Measurements from ENCODE around the gene GPR15. TPM values are rescaled to one million over a fixed set of nuclear protein-coding genes. Genes with fewer than 3 reads are reported as not detected.
A peak's percentile ranks its signal among the peaks of the same experiment; 100 is the strongest.

The GPR15 gene
- polyA plus RNA-seq, 1 donor from 2014 or later: not detected

- peaks cover 28% of the 10 kb centered on the region for H3K79me2 ChIP-seq (replicated peaks; ENCODE audit: insufficient read depth, low read length)
- no peak overlapping the region for H3K4me3 ChIP-seq (ENCODE audit: low read length)
- H3K9ac ChIP-seq (ENCODE audit: low read length): no peak overlapping the region
- no peaks in the 10 kb centered on the region for H3K9me3 ChIP-seq (ENCODE audit: low read length)
- H3K9me2 ChIP-seq (ENCODE audit: insufficient read depth, low read length): no peaks in the 10 kb centered on the region
- H3K27ac ChIP-seq (ENCODE audit: low read length): no peak overlapping the region
- H4K20me1 ChIP-seq (ENCODE audit: insufficient read depth): no peaks in the 10 kb centered on the region
- H3K36me3 ChIP-seq (ENCODE audit: insufficient read depth, low read length): peaks cover 14% of the 10 kb centered on the region
- no peaks in the 10 kb centered on the region for H3F3A ChIP-seq (ENCODE audit: insufficient read depth, low read length, poor library complexity, severe bottlenecking)
- no peak overlapping the region for H3K4me2 ChIP-seq (ENCODE audit: low read length)
- TF ChIP-seq CTCF (IDR thresholded peaks at IDR 0.05; ENCODE audit: poor library complexity, severe bottlenecking) (no peak), TAF1 (IDR thresholded peaks at IDR 0.05; ENCODE audit: low read depth) (no peak), MXI1 (conservative IDR thresholded peaks at IDR 0.05; ENCODE audit: poor library complexity, severe bottlenecking) (no peak), RAD21 (conservative IDR thresholded peaks at IDR 0.05) (no peak), EP300 (conservative IDR thresholded peaks at IDR 0.05; ENCODE audit: poor library complexity, severe bottlenecking) (no peak), EZH2 (IDR thresholded peaks at IDR 0.05; ENCODE audit: borderline replicate concordance, insufficient read depth, low read length, poor library complexity, severe bottlenecking) (no peak), SMC3 (conservative IDR thresholded peaks at IDR 0.05; ENCODE audit: poor library complexity) (no peak), REST (IDR thresholded peaks at IDR 0.05; ENCODE audit: borderline replicate concordance) (no peak), POLR2AphosphoS5 (IDR thresholded peaks at IDR 0.05) (no peak)
- H2AFZ ChIP-seq (ENCODE audit: low read depth, low read length): no peak overlapping the region
- no peaks in the 10 kb centered on the region for H3K27me3 ChIP-seq (ENCODE audit: insufficient read depth, low read depth, low read length)
Observed at GRCh38 chr3:98519351-98519750, 12.4 kb upstream of the GPR15 start.

GRCh38 chr3:98521897-98522543 is 9.8 kb upstream of the GPR15 start:
- Histone ChIP-seq H3K4me3 (ENCODE audit: low read length) (peak overlapping the region; percentile 87), H3K9me3 (ENCODE audit: low read length) (no peaks in the 10 kb centered on the region), H3K79me2 (replicated peaks; ENCODE audit: insufficient read depth, low read length) (peaks cover 28% of the 10 kb centered on the region), H3K36me3 (ENCODE audit: insufficient read depth, low read length) (peaks cover 14% of the 10 kb centered on the region), H4K20me1 (ENCODE audit: insufficient read depth) (no peaks in the 10 kb centered on the region), H3F3A (ENCODE audit: insufficient read depth, low read length, poor library complexity, severe bottlenecking) (no peaks in the 10 kb centered on the region), H3K9ac (ENCODE audit: low read length) (peak overlapping the region; percentile 79), H2AFZ (ENCODE audit: low read depth, low read length) (peak overlapping the region; percentile 71), H3K4me2 (ENCODE audit: low read length) (peak overlapping the region; percentile 77), H3K27me3 (ENCODE audit: insufficient read depth, low read depth, low read length) (no peaks in the 10 kb centered on the region), H3K27ac (ENCODE audit: low read length) (peak overlapping the region; percentile 65), H3K9me2 (ENCODE audit: insufficient read depth, low read length) (no peaks in the 10 kb centered on the region)
- TF ChIP-seq EP300 (conservative IDR thresholded peaks at IDR 0.05; ENCODE audit: poor library complexity, severe bottlenecking) (no peak), REST (IDR thresholded peaks at IDR 0.05; ENCODE audit: borderline replicate concordance) (no peak), MXI1 (conservative IDR thresholded peaks at IDR 0.05; ENCODE audit: poor library complexity, severe bottlenecking) (peak; percentile 55), POLR2AphosphoS5 (IDR thresholded peaks at IDR 0.05) (no peak), CTCF (IDR thresholded peaks at IDR 0.05; ENCODE audit: poor library complexity, severe bottlenecking) (no peak), EZH2 (IDR thresholded peaks at IDR 0.05; ENCODE audit: borderline replicate concordance, insufficient read depth, low read length, poor library complexity, severe bottlenecking) (no peak), RAD21 (conservative IDR thresholded peaks at IDR 0.05) (no peak)
